ENCODE measurements around the gene HLA-DQA1.
"Not testable (repeated sequence)": the region's sequence is repeated elsewhere in the genome, so short reads cannot be mapped to it uniquely, and the experiment has no call there.

The HLA-DQA1 gene

GRCh38 chr6:32617751-32618150 is 19.5 kb upstream of the HLA-DQA1 start:
- peaks cover 0 to 2% (median 0%) of the 10 kb centered on the region in 5 donors for H3K4me1 ChIP-seq (ENCODE audit: control insufficient read depth in 5 of 5, insufficient read depth in 5 of 5, low read length in 5 of 5)
- H3K36me3 ChIP-seq (ENCODE audit: control insufficient read depth in 5 of 5, insufficient read depth in 5 of 5, low read length in 5 of 5), result no peaks in the 10 kb centered on the region
- no peaks in the 10 kb centered on the region for H3K27me3 ChIP-seq (ENCODE audit: control insufficient read depth in 5 of 5, insufficient read depth in 4 of 5, low read length in 5 of 5)
- H3K4me3 ChIP-seq (ENCODE audit: low read depth in 1 of 5, low read length in 5 of 5), result no peak overlapping the region
- H3K9me3 ChIP-seq (ENCODE audit: control insufficient read depth in 5 of 5, low read length in 5 of 5), result peaks cover 0 to 4% (median 0%) of the 10 kb centered on the region in 5 donors
- no peak overlapping the region for H3K27ac ChIP-seq (ENCODE audit: low read depth, low read length)
- no peak overlapping the region for H3K9ac ChIP-seq (ENCODE audit: low read length in 5 of 5)

GRCh38 chr6:32621372-32621771 is 15.8 kb upstream of the HLA-DQA1 start:
- peaks cover 0 to 4% (median 0%) of the 10 kb centered on the region in 5 donors for H3K9me3 ChIP-seq (ENCODE audit: control insufficient read depth in 5 of 5, low read length in 5 of 5)
- no peaks in the 10 kb centered on the region for H3K27me3 ChIP-seq (ENCODE audit: control insufficient read depth in 5 of 5, insufficient read depth in 4 of 5, low read length in 5 of 5)
- peaks cover 0 to 2% (median 0%) of the 10 kb centered on the region in 5 donors for H3K4me1 ChIP-seq (ENCODE audit: control insufficient read depth in 5 of 5, insufficient read depth in 5 of 5, low read length in 5 of 5)
- H3K27ac ChIP-seq (ENCODE audit: low read depth, low read length), result no peak overlapping the region
- no peak overlapping the region for H3K4me3 ChIP-seq (ENCODE audit: low read depth in 1 of 5, low read length in 5 of 5)
- H3K36me3 ChIP-seq (ENCODE audit: control insufficient read depth in 5 of 5, insufficient read depth in 5 of 5, low read length in 5 of 5), result no peaks in the 10 kb centered on the region
- no peak overlapping the region for H3K9ac ChIP-seq (ENCODE audit: low read length in 5 of 5)

- H3K9ac ChIP-seq (ENCODE audit: low read length in 5 of 5), result no peak overlapping the region
- H3K27ac ChIP-seq (ENCODE audit: low read depth, low read length), result no peak overlapping the region
- peaks cover 0 to 1% (median 0%) of the 10 kb centered on the region in 5 donors for H3K9me3 ChIP-seq (ENCODE audit: control insufficient read depth in 5 of 5, low read length in 5 of 5)
- no peaks in the 10 kb centered on the region for H3K27me3 ChIP-seq (ENCODE audit: control insufficient read depth in 5 of 5, insufficient read depth in 4 of 5, low read length in 5 of 5)
- no peak overlapping the region for H3K4me3 ChIP-seq (ENCODE audit: low read depth in 1 of 5, low read length in 5 of 5)
- H3K36me3 ChIP-seq (ENCODE audit: control insufficient read depth in 5 of 5, insufficient read depth in 5 of 5, low read length in 5 of 5), result no peaks in the 10 kb centered on the region
- peaks cover 0 to 2% (median 0%) of the 10 kb centered on the region in 5 donors for H3K4me1 ChIP-seq (ENCODE audit: control insufficient read depth in 5 of 5, insufficient read depth in 5 of 5, low read length in 5 of 5)
Measured at GRCh38 chr6:32622545-32623401, 14.4 kb upstream of the HLA-DQA1 start.

GRCh38 chr6:32623693-32624092 is 13.5 kb upstream of the HLA-DQA1 start:
- Histone ChIP-seq H3K27me3 (ENCODE audit: control insufficient read depth in 5 of 5, insufficient read depth in 4 of 5, low read length in 5 of 5) (no peaks in the 10 kb centered on the region), H3K4me1 (ENCODE audit: control insufficient read depth in 5 of 5, insufficient read depth in 5 of 5, low read length in 5 of 5) (peaks cover 0 to 2% (median 0%) of the 10 kb centered on the region in 5 donors), H3K27ac (ENCODE audit: low read depth, low read length) (no peak overlapping the region), H3K36me3 (ENCODE audit: control insufficient read depth in 5 of 5, insufficient read depth in 5 of 5, low read length in 5 of 5) (no peaks in the 10 kb centered on the region), H3K4me3 (ENCODE audit: low read depth in 1 of 5, low read length in 5 of 5) (no peak overlapping the region), H3K9ac (ENCODE audit: low read length in 5 of 5) (no peak overlapping the region), H3K9me3 (ENCODE audit: control insufficient read depth in 5 of 5, low read length in 5 of 5) (no peaks in the 10 kb centered on the region)

- no peak overlapping the region for H3K27ac ChIP-seq (ENCODE audit: low read depth, low read length)
- no peak overlapping the region for H3K4me3 ChIP-seq (ENCODE audit: low read depth in 1 of 5, low read length in 5 of 5)
- H3K4me1 ChIP-seq (ENCODE audit: control insufficient read depth in 5 of 5, insufficient read depth in 5 of 5, low read length in 5 of 5), result peaks cover 0 to 2% (median 0%) of the 10 kb centered on the region in 5 donors
- H3K9me3 ChIP-seq (ENCODE audit: control insufficient read depth in 5 of 5, low read length in 5 of 5), result no peaks in the 10 kb centered on the region
- no peaks in the 10 kb centered on the region for H3K36me3 ChIP-seq (ENCODE audit: control insufficient read depth in 5 of 5, insufficient read depth in 5 of 5, low read length in 5 of 5)
- no peak overlapping the region for H3K9ac ChIP-seq (ENCODE audit: low read length in 5 of 5)
- H3K27me3 ChIP-seq (ENCODE audit: control insufficient read depth in 5 of 5, insufficient read depth in 4 of 5, low read length in 5 of 5), result no peaks in the 10 kb centered on the region
Measured at GRCh38 chr6:32624565-32624964, 12.6 kb upstream of the HLA-DQA1 start.

- H3K4me3 ChIP-seq (ENCODE audit: low read depth in 1 of 5, low read length in 5 of 5), result no peak overlapping the region
- no peak overlapping the region for H3K9ac ChIP-seq (ENCODE audit: low read length in 5 of 5)
- no peak overlapping the region for H3K27ac ChIP-seq (ENCODE audit: low read depth, low read length)
Measured at GRCh38 chr6:32625137-32625536, 12.1 kb upstream of the HLA-DQA1 start.

GRCh38 chr6:32627249-32627648 is 10.0 kb upstream of the HLA-DQA1 start:
- no peak overlapping the region for H3K4me3 ChIP-seq (ENCODE audit: low read depth in 1 of 5, low read length in 5 of 5)
- no peaks in the 10 kb centered on the region for H3K27me3 ChIP-seq (ENCODE audit: control insufficient read depth in 5 of 5, insufficient read depth in 4 of 5, low read length in 5 of 5)
- no peak overlapping the region for H3K27ac ChIP-seq (ENCODE audit: low read depth, low read length)
- H3K4me1 ChIP-seq (ENCODE audit: control insufficient read depth in 5 of 5, insufficient read depth in 5 of 5, low read length in 5 of 5), result peaks cover 0 to 2% (median 0%) of the 10 kb centered on the region in 5 donors
- no peak overlapping the region for H3K9ac ChIP-seq (ENCODE audit: low read length in 5 of 5)
- H3K36me3 ChIP-seq (ENCODE audit: control insufficient read depth in 5 of 5, insufficient read depth in 5 of 5, low read length in 5 of 5), result no peaks in the 10 kb centered on the region
- no peaks in the 10 kb centered on the region for H3K9me3 ChIP-seq (ENCODE audit: control insufficient read depth in 5 of 5, low read length in 5 of 5)

More at GRCh38 chr6:32625137-32625536, 12.1 kb upstream of the HLA-DQA1 start:
- H3K9me3 ChIP-seq (ENCODE audit: control insufficient read depth in 5 of 5, low read length in 5 of 5), result no peaks in the 10 kb centered on the region
- no peaks in the 10 kb centered on the region for H3K27me3 ChIP-seq (ENCODE audit: control insufficient read depth in 5 of 5, insufficient read depth in 4 of 5, low read length in 5 of 5)
- H3K36me3 ChIP-seq (ENCODE audit: control insufficient read depth in 5 of 5, insufficient read depth in 5 of 5, low read length in 5 of 5), result no peaks in the 10 kb centered on the region
- H3K4me1 ChIP-seq (ENCODE audit: control insufficient read depth in 5 of 5, insufficient read depth in 5 of 5, low read length in 5 of 5), result peaks cover 0 to 2% (median 0%) of the 10 kb centered on the region in 5 donors

- Histone ChIP-seq H3K4me1 (ENCODE audit: control insufficient read depth in 5 of 5, insufficient read depth in 5 of 5, low read length in 5 of 5) (no peaks in the 10 kb centered on the region), H3K27me3 (ENCODE audit: control insufficient read depth in 5 of 5, insufficient read depth in 4 of 5, low read length in 5 of 5) (no peaks in the 10 kb centered on the region), H3K9me3 (ENCODE audit: control insufficient read depth in 5 of 5, low read length in 5 of 5) (no peaks in the 10 kb centered on the region), H3K36me3 (ENCODE audit: control insufficient read depth in 5 of 5, insufficient read depth in 5 of 5, low read length in 5 of 5) (no peaks in the 10 kb centered on the region), H3K27ac (ENCODE audit: low read depth, low read length) (no peak overlapping the region), H3K9ac (ENCODE audit: low read length in 5 of 5) (no peak overlapping the region), H3K4me3 (ENCODE audit: low read depth in 1 of 5, low read length in 5 of 5) (peak overlapping the region in 1 of 5 donors; percentile 22)
Measured at GRCh38 chr6:32627831-32628230, 9.4 kb upstream of the HLA-DQA1 start.

GRCh38 chr6:32629793-32630192 is 7.4 kb upstream of the HLA-DQA1 start:
- H3K27ac ChIP-seq (ENCODE audit: low read depth, low read length); H3K36me3 ChIP-seq (ENCODE audit: control insufficient read depth in 5 of 5, insufficient read depth in 5 of 5, low read length in 5 of 5); H3K4me1 ChIP-seq (ENCODE audit: control insufficient read depth in 5 of 5, insufficient read depth in 5 of 5, low read length in 5 of 5); H3K9ac ChIP-seq (ENCODE audit: low read length in 5 of 5); H3K4me3 ChIP-seq (ENCODE audit: low read depth in 1 of 5, low read length in 5 of 5); H3K9me3 ChIP-seq (ENCODE audit: control insufficient read depth in 5 of 5, low read length in 5 of 5); H3K27me3 ChIP-seq (ENCODE audit: control insufficient read depth in 5 of 5, insufficient read depth in 4 of 5, low read length in 5 of 5): not testable (repeated sequence)

GRCh38 chr6:32635526-32636123 is 1.6 kb upstream of the HLA-DQA1 start:
- Histone ChIP-seq H3K36me3 (ENCODE audit: control insufficient read depth in 5 of 5, insufficient read depth in 5 of 5, low read length in 5 of 5) (no peaks in the 10 kb centered on the region), H3K27ac (ENCODE audit: low read depth, low read length) (no peak overlapping the region), H3K27me3 (ENCODE audit: control insufficient read depth in 5 of 5, insufficient read depth in 4 of 5, low read length in 5 of 5) (no peaks in the 10 kb centered on the region), H3K9me3 (ENCODE audit: control insufficient read depth in 5 of 5, low read length in 5 of 5) (no peaks in the 10 kb centered on the region), H3K9ac (ENCODE audit: low read length in 5 of 5) (no peak overlapping the region), H3K4me3 (ENCODE audit: low read depth in 1 of 5, low read length in 5 of 5) (no peak overlapping the region), H3K4me1 (ENCODE audit: control insufficient read depth in 5 of 5, insufficient read depth in 5 of 5, low read length in 5 of 5) (no peaks in the 10 kb centered on the region)

Measured in subcutaneous abdominal adipose tissue (tissue), 5 donors.